NCI-H1092 (cell line): ENCODE results near the gene SUSD3.
A peak's percentile ranks its signal among the peaks of the same experiment; 100 is the strongest.
"Not testable (repeated sequence)": the region's sequence is repeated elsewhere in the genome, so short reads cannot be mapped to it uniquely, and the experiment has no call there.

Experiments
- DNase-seq: peaks from one replicate; lab custom pipeline; 2025; lab: John Stamatoyannopoulos, UW

Gene SUSD3

DNA sequence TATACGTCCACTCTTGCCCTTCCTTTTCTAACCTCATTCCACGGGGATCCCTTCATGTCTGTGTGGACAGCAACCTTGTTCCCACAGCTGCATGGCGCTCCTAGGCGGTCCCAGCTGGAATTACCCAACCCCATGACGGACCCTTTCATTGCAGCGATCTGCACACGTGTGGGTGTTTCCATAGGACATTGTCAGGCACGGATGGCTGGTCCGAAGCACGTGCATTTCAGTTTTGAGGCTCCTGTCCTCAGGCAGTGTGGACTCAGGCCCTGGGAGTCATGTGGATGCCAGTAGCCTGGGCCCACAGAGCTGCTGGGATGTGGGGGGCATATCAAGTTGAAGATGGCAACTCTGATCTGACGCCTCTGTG lies 52.5 kb downstream of the SUSD3 start:
- DNase-seq = no peak

- DNase-seq = no peak
These were observed 53.0 kb downstream of the SUSD3 start for GRCh38 chr9:93111371-93112115.

DNA sequence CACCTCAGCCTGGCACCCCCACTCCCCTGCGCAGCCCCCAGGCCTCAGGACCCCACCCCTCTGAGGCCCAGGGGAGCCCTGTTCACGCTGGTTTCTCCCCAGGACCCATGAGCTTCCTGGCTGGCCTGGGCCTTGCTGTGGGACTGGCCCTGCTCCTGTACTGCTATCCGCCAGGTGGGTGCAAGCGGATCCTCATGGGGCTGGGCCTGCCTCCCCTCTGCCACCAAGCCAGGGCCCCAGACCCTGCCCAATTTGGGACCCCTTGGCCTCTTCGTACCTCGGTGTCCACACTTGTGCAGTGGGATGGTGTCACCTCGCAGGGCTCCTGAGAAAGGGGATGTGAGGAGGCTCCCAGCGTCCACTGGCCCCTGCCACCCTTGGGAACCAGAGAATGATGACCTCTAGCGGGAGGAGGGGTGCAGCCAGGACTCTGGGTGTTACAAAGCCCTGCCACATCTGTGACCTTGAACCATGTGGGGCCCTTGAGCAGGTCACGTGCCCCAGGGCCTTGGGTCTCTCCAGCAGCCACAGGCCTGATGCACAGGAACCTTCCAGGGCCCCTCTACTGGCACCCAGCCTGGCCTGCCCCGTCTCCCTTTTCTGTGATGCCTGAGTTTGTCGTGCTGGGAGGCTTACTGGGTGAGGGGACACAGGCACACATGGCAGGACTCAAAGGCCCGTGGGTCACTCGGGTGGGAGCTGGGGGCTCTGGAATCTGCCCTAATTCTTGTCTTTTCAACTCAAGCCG lies 53.8 kb downstream of the SUSD3 start:
- no peak for DNase-seq

DNA sequence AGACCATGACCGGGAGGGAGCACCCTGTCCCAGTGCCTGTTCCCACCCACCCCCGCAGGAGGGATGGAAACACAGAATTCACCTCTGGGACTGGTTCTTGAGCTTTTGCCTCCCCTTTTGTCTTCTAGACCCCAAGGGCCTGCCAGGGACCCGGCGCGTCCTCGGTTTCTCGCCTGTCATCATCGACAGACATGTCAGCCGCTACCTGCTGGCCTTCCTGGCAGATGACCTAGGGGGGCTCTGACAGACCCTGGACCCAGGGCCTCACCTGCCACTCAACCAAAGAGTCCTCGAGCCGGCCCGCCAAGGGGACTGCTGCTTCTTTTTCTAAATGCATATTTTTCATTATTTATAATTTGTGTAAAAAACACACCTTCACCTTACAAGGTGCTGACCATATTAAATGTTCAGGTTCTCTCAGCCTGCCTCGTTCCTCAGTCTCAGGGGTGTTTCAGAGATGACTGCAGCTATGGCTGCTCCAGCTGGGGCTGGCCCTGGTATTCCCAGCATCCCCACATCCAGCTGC lies 54.4 kb downstream of the SUSD3 start:
- no peak for DNase-seq

- no peak for DNase-seq
These were observed 55.9 kb downstream of the SUSD3 start for GRCh38 chr9:93114169-93114983.

GRCh38 chr9:93114984-93115335 lies 56.5 kb downstream of the SUSD3 start:
- DNase-seq = no peak

GRCh38 chr9:93115486-93116071 lies 57.1 kb downstream of the SUSD3 start:
- DNase-seq = no peak

DNA sequence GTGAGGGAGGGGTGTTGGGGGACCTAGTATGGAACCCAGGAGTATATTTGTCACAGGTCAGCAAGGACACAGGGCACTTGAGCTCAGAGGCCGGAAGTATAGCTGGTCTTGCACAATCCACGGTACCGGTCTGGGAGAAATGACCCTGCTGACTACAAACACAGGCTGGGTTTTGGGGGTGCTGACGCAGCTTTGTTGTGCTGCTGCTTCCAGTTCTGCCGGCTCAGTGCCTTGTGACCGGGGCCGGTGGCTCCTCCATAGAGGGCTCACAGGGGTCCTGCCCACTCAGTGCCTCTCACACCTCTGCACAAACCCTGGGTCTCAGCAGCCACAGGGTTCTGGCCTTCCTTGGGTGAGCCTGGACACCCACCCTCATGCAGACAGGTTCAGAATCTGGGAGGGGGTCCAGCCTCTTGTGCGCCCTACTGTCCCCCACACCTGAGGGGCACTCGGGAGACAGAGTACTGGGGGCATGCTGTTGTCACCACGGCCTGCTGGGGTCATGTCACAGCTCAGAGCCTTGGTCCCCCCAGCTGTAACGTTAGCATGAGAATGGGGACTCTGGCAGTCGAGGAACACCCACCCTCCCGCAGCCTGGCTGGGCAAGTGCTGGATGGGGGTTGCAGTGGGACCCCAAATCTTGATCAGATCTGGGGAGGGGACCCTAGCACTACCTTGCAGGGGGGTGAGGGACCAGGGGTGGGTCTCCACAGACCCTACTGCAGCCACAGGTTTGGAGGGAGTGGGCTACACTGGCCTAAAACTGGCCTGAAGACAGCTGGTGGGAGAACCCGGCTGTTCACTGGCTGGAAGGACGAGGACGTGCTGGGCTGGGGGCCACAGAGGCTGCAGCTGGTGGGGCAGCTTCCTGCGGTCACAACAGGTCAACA lies 57.8 kb downstream of the SUSD3 start:
- no peak for DNase-seq

GRCh38 chr9:93117521-93117920 lies 59.0 kb downstream of the SUSD3 start:
- not testable (repeated sequence) for DNase-seq

- no peak for DNase-seq
These were observed 59.7 kb downstream of the SUSD3 start for GRCh38 chr9:93117924-93118862.

DNA sequence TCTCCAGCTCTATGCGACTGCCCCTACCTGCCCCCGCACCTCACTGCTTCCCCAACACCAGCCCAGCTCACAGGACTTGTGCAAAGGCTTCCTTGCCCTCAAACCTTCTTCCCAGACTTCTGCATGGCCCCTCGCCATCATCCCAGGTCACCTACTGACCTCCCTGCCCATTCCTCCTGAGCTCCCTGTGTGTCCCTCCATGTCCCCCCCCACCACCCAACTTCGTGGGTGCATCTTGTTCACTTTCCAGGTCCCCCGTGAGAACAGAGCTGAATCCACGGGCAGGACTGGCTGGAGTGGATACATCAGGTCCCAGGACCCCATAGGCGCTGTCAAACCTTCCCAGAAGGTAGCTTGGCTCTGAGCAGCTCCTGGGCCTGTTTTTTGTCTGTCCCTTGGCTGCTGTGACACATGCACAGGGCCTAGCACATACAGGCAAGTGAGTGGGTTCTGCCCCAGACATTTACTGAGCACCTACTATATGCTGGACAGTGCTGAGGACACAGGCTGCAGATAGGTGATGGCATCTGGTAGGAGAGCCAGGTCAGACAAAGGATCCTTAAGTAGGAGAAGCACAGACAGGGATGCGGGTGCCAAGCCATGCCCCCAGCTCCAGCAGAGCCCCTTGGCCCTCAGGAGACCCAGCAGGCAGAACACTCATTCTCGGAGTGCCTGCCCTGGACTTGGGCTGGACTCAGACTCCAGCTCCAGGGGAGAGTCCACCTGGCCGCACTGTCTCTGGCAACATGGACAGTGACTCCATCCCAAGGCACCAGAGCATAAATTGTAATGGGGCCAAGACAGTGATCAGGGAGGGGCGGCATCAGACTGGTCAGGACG lies 60.6 kb downstream of the SUSD3 start:
- DNase-seq = no peak

DNA sequence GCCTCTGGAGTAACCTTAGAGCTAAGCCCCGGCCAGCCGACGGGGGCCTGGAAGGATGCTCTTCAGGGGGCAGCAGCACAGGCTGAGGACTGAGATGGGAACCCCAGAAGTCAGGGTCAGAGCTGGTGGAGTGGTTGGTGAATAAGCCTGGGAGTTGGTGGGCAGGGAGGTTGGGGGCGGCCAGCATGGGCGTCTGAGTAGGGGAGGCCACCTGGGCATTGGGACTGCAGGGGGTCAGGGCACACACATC lies 61.1 kb downstream of the SUSD3 start:
- no peak for DNase-seq

DNA sequence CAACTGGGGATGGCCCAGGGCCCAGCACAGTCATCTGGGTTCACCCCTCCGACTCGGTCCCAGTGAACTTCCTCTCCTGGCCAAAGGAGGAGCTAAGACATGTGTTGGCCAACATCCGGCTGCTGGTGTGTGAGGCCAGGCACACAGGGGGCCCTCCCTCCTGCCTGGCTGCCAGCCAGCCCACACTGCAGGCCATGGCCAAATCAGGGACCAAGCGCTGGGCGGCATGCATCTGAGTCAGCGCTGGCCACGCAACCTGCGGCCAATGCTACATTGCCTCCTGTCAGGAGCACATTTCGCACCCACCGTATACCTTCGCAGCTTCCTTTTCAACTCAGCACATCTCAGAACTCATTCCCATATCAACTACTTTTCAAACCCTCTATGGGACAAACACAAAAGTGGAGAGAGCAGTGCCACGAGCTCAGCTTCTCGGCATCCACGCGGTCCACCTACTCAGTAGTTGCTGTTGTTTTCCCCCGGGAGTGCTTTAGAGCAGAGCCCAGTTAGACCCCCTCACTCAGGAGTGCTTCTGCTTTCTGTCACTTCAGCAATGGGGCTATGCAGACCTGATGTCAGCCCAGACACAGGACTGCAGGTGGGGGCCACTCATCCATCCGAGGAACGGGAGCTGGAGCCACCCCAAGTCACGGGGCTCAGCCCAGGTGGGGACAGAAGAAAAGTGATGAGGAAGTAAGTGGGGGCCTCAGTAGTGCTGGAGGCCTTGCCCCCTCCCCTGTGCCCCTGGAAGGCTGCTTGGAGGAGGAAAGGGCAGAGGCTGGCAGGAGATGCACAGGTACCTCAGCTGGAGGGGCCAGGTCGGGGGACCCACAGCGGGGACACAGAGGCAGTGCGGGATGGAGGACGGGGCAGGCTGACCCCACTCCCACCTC lies 61.7 kb downstream of the SUSD3 start:
- no peak for DNase-seq

GRCh38 chr9:93120846-93121315 lies 62.4 kb downstream of the SUSD3 start:
- DNase-seq = no peak

- DNase-seq = no peak
These were observed 63.1 kb downstream of the SUSD3 start for GRCh38 chr9:93121316-93122241.

- DNase-seq = peak; percentile 15
These were observed 64.3 kb downstream of the SUSD3 start for GRCh38 chr9:93122721-93123221.
